B cell (primary cell): ENCODE measurements around the gene CLCN7.

Experiments
- CTCF ChIP-seq: fragments of 200-600 bp; IDR thresholded peaks from one replicate; pipeline ENCODE4 v1.8.0; 2022; ENCODE audit warnings: antibody characterized with exemption, mild to moderate bottlenecking
- EZH2 ChIP-seq: IDR thresholded peaks from 2 replicates; pipeline ENCODE4 v1.6.1; 2012; ENCODE audit warnings: borderline replicate concordance, low read depth, mild to moderate bottlenecking, moderate library complexity, low read length; ENCODE audit not compliant: insufficient read depth, poor library complexity, severe bottlenecking

- TF ChIP-seq CTCF: no peak
- TF ChIP-seq EZH2: no peak
These were observed 47.9 kb downstream of the CLCN7 start for GRCh38 chr16:1426734-1427471.
